Stimulated activated CD4-positive, alpha-beta T cell treated with anti-CD3 and anti-CD28 coated beads, TNF-alpha, amount 100 ng/mL, for 24 hours (primary cell): ENCODE data around the gene TTC32.

Experiments
- DNase-seq, 3 experiments: peaks; one replicate each; pipeline ENCODE4 v3.0.0-alpha.2; 2020; ENCODE audit warnings: low read depth in 3 of 3

Gene TTC32

DNA sequence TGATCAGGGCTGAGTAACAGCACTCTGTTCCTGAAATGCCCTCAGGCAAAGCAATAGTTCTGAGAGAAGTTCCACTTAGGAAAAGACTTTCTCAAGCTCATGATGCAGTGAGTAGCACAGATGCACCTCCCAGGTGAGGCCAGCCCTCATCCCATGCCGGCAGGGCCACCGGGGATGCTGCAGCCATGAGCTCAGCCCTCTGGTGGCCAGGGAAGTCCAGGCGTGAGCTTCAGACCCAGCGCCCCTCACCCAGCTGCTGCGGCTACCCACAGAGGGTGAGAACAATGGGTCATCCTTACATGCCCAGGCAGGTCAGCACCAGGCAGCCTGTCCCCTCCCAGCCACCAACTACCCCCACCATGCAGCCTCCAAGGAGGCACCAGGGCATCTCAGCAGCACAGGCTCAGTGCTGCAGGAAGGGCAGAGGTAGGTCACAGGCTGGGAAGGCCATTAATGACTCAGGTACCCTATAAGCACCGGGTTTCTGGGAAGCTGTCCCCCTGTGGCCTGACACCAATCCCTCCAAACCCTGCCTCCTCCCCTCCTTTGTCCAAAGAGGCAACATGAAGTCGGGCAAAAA, 50.6 kb downstream of the TTC32 start:
- DNase-seq: no peak

DNA sequence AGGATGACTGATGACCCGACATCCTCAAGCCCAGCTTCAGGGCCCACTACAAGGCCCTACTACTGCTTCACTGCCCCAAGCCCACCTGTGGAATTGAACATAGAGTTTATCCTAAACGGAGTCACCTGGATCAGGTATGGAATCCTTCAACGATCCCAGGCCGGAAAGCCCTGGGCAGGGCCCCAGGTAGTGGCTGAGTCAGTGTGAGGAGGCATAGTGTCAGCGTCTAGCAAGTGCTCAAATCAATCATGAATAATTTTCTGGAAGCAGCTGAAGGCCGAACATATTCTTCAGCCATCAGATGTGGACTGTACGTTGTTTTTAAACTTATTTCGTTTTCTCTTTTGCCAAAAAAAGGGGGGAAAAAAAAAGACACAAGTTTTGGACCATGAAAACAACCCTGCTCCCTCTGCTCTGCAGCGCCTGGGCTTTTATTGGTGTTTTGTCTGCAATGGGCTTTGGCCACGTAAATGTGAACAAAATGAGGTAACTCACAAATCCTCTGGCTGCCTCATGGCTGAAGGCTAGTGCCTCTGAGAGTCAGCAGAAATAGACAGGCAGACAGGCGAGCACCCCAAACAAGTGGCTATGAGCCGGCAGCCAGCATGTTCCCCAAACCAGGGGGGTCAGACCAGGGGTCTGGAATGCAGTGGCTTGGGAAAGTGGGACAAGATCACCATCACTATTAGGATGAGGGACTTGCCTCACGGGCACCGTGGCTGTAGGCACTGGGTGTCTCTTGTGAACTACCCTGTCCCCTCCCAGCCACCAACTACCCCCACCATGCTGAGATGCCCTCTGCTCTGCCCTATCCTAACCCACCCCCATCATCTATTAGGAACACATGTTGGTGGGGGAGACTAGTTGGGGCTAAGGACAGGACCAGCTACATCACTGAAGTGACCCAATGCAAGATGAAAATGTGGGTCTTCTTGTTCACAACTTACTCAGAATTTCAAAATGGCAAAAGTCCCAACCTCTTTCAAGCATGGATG, 51.4 kb downstream of the TTC32 start:
- DNase-seq: no peak

DNA sequence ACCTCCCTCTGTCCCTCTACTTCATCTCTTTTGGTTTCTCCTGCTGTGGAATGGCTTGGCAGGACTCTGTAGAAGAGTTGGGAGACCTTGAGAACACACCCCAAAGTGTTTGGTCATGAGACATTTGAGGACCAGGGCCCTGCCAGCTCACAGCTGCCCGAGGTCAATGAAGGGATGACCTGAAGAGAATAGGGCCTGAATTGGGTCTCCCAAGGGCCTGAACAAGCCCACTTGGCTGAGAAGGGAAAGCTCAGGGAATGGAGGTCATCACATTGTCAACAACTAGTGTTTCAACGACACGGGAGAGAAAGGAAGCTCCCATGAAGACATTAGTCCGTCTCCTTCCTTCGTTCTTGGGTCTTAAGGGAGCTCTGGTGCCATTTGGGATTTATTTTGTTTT, 52.8 kb downstream of the TTC32 start:
- DNase-seq: no peak

DNA sequence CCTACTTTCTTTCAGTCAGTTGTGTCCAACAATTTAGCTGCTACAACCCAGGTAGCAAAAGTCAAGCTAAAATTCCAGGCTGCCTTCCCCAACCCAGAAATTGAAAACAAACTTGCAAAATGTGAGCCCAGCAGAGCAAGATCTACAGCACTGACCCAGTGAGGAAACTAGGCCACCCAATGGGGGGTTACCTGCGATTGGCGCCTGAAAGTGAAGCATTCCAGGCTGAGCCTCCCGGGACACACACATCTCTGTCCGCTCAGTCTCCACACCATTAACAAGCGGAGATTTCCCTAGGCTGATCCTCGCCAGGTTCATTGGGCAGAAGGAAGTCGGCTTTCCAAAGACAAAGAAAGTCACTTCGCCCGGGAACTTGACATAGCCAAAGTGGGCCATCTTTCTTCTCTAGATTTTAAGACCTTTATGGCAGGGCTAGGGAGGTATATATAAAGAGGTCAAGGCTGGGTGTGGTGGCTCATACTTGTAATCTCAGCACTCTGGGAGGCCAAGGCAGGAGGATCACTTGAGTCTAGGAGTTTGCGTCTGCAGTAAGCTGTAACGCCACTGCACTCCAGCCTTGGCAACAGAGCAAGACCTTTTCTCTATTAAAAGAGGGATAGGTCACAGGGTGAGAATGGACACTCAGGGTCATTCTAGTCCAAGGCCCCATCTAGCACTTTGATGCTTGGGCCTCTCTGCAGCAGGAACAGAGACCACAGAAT, 53.6 kb downstream of the TTC32 start:
- DNase-seq: no peak

DNA sequence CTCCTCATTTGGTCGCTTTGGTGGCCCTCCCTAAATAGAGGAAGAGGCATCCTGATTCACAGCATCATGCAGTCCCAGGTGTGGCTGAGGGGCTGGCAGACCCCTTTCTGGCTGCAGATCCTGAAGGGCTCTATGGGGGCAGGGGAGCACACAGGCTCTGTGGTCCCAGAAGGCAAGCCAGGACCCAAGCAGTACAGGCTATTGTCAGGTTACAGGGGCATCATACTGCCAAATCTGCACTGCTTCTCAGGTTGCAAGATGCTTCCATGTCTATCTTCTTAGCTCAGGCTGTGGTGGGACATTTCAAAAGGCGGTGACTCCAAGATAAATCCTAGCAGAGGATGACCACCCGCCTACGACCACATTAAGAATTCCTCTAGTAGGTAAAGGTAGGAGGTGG, 54.3 kb downstream of the TTC32 start:
- DNase-seq: no peak
